K562 (cell line): Measurements from ENCODE around the gene RPS8.

Source experiments
- CTCF ChIP-seq, 3 experiments: IDR thresholded peaks in 2 of 3; conservative IDR thresholded peaks in 1 of 3; 2 replicates each; pipeline ENCODE4 v1.5.1; 2011 to 2012; ENCODE audit warnings: low read length in 3 of 3, mild to moderate bottlenecking in 3 of 3, control low read depth in 2 of 3, improper control_type of control experiment in 1 of 3, inconsistent platforms in 1 of 3, low read depth in 1 of 3, mixed read lengths in 1 of 3, moderate library complexity in 1 of 3; ENCODE audit not compliant: insufficient read depth in 2 of 3
- HCFC1 ChIP-seq: IDR thresholded peaks from 2 replicates; pipeline ENCODE4 v1.6.1; 2012; ENCODE audit warnings: low read depth, low read length, improper control_type of control experiment
- JUN ChIP-seq, 2 experiments: sonication (generic) in 1 of 2; formaldehyde crosslinking in 1 of 2; IDR thresholded peaks; 2 replicates each; pipeline versions ENCODE4 v1.6.1 to v1.8.0; 2012 to 2022; ENCODE audit warnings: borderline replicate concordance in 2 of 2, mild to moderate bottlenecking in 2 of 2, improper control_type of control experiment in 1 of 2, low read depth in 1 of 2, low read length in 1 of 2, missing genetic modification reagents in 1 of 2
- JUND ChIP-seq, 2 experiments: IDR thresholded peaks; 2 replicates in 1 of 2; 3 replicates in 1 of 2; pipeline ENCODE4 v1.6.1; 2011; ENCODE audit warnings: borderline replicate concordance in 2 of 2, low read depth in 2 of 2, low read length in 2 of 2, improper control_type of control experiment in 1 of 2, missing biosample characterization in 1 of 2, missing genetic modification characterization in 1 of 2, missing genetic modification reagents in 1 of 2
- NBN ChIP-seq: fragments of 450-650 bp; IDR thresholded peaks from 2 replicates; pipeline ENCODE4 v1.6.1; 2016; ENCODE audit warnings: low read depth, mild to moderate bottlenecking
- RCOR1 ChIP-seq, 2 experiments: IDR thresholded peaks; 2 replicates each; pipeline ENCODE4 v1.6.1; 2012; ENCODE audit warnings: low read depth in 2 of 2, low read length in 2 of 2, borderline replicate concordance in 1 of 2, improper control_type of control experiment in 1 of 2
- ZNF3 ChIP-seq: fragments of 250-450 bp; sonication (Bioruptor Pico); IDR thresholded peaks from 2 replicates; pipeline ENCODE4 v1.5.0; 2021; ENCODE audit warnings: mild to moderate bottlenecking, moderate library complexity
- TF ChIP-seq, protein P1 (sequence below): fragments of 150-350 bp; conservative IDR thresholded peaks from 2 replicates; pipeline ENCODE4 v1.6.1; 2014; ENCODE audit warnings: low read length

- no peak for TF ChIP-seq JUN (IDR thresholded peaks at IDR 0.05; ENCODE audit: borderline replicate concordance, low read depth, low read length)
- no peak for TF ChIP-seq JUN (CRISPR knock-in tag; IDR thresholded peaks at IDR 0.05; ENCODE audit: borderline replicate concordance)
- no peak for TF ChIP-seq NBN
- no peak for TF ChIP-seq HCFC1
- 0 out of 2 replicates have a peak, but pooled peaks have one; percentile 18 for TF ChIP-seq JUND (IDR thresholded peaks at IDR 0.05; ENCODE audit: borderline replicate concordance, low read depth, low read length)
- TF ChIP-seq JUND (tag; IDR thresholded peaks at IDR 0.05; ENCODE audit: borderline replicate concordance, low read depth, low read length): no peak
- TF ChIP-seq, protein P1, sequence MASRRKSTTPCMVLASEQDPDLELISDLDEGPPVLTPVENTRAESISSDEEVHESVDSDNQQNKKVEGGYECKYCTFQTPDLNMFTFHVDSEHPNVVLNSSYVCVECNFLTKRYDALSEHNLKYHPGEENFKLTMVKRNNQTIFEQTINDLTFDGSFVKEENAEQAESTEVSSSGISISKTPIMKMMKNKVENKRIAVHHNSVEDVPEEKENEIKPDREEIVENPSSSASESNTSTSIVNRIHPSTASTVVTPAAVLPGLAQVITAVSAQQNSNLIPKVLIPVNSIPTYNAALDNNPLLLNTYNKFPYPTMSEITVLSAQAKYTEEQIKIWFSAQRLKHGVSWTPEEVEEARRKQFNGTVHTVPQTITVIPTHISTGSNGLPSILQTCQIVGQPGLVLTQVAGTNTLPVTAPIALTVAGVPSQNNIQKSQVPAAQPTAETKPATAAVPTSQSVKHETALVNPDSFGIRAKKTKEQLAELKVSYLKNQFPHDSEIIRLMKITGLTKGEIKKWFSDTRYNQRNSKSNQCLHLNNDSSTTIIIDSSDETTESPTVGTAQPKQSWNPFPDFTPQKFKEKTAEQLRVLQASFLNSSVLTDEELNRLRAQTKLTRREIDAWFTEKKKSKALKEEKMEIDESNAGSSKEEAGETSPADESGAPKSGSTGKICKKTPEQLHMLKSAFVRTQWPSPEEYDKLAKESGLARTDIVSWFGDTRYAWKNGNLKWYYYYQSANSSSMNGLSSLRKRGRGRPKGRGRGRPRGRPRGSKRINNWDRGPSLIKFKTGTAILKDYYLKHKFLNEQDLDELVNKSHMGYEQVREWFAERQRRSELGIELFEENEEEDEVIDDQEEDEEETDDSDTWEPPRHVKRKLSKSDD: 0 out of 2 replicates have a peak, but pooled peaks have one; percentile 14
- no peak; a peak in 1 of 4 replicates for TF ChIP-seq RCOR1 (IDR thresholded peaks at IDR 0.05; ENCODE audit: borderline replicate concordance in 1 of 2, low read depth in 2 of 2, low read length in 2 of 2)
- 0 out of 6 replicates have a peak, but pooled peaks of 1 of the 3 experiments have one; percentile 12 for TF ChIP-seq CTCF (IDR thresholded peaks at IDR 0.05 in 2 of 3, conservative IDR thresholded peaks at IDR 0.05 in 1 of 3; ENCODE audit: insufficient read depth in 2 of 3, low read depth in 1 of 3, low read length in 3 of 3)
- TF ChIP-seq ZNF3 (CRISPR knock-in tag): no peak
Measured at GRCh38 chr1:44808938-44809917, 33.9 kb downstream of the RPS8 start.
